HG02970 (cell line): ENCODE results near the gene SYDE1.

Source experiments
- ATAC-seq: cut with Tn5 transposase; IDR thresholded peaks from one replicate; pipeline ENCODE4 v1.9.1; 2021; ENCODE audit warnings: mild to moderate bottlenecking, moderate library complexity, moderate number of reproducible peaks; ENCODE audit not compliant: unreplicated experiment, low FRiP score

SYDE1 gene

DNA sequence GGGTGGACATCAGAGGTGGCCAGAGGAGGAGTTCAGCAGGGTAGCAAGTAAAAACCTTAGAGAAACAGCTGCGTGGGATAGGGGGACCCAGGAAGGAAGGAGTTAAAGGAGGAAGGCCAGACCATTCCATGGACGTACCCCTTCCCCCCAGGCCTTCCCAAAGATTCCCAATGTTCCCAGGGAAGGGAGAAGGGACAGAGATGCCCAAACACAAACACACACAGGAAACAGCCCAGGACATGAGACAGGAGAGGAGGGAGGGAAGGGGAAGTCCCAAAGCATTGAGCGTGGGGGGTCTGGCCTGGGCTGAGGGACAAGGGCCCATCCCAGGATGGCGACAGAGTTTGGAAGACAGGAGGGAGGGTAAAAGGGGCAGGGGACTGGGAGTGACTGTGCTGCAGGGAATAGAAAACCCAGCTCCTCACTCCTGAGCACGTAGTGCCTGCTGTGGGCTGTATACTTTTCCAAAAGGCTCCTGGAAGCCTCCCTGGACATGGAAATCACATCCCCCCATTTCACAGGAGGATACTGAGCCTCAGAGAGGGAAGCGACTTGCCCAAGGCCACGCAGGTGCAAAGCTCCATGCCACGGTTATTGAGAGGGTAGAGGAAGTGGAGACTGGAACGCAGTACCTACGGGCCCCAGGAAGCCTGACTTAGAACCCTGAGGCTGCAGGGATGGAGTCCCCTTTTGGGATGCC is 1.1 kb downstream of the SYDE1 start:
- ATAC-seq, result no peak

DNA sequence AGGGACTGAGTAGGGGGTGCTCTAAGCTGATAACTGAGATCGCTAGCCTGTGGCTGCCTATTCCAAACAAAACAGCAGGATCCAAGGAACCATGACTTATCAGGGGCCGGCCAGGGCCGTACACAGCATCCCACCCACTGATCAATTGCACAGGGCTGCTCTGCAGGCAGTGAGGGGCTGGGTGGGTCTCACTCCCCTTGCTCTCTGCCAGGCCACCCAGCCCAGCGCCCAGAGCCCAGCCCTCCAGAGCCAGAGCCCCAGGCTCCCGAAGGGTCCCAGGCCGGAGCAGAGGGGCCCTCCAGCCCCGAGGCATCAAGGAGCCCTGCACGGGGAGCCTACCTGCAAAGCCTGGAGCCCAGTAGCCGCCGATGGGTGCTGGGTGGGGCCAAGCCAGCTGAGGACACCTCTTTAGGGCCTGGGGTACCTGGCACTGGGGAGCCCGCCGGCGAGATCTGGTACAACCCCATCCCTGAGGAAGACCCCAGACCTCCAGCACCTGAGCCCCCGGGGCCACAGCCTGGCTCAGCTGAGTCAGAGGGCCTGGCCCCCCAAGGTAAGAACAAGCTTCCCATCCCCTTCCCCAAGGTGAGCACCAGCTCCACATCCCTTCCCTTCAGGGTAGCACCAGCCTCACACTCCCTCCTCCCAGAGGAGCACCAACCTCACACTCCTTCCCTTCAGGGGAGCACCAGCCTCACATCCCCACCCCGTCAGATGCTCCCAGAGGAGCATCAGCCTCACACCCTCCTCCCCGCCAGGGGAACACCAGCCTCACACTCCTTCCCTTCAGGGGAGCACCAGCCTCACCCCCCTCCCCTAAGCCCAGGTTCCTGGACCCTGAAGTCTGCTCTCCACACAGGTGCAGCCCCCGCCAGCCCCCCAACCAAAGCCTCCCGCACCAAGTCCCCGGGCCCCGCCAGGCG is 1.9 kb downstream of the SYDE1 start:
- no peak for ATAC-seq

DNA sequence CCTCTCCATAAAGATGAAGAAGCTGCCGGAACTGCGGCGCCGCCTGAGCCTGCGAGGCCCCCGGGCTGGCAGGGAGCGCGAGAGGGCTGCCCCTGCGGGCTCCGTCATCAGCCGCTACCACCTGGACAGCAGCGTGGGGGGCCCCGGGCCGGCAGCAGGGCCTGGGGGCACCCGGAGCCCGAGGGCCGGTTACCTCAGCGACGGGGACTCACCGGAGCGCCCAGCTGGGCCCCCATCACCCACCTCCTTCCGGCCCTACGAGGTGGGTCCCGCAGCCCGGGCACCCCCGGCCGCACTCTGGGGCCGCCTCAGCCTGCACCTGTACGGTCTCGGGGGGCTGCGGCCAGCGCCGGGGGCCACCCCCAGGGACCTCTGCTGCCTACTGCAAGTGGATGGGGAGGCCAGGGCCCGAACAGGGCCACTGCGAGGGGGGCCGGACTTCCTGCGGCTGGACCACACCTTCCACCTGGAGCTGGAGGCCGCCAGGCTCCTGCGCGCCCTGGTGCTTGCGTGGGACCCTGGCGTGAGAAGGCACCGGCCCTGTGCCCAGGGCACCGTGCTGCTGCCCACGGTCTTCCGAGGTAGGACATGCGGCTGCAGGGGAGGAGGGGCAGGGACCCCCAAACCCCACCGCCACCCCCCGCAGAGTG is 2.7 kb downstream of the SYDE1 start:
- ATAC-seq, result no peak

DNA sequence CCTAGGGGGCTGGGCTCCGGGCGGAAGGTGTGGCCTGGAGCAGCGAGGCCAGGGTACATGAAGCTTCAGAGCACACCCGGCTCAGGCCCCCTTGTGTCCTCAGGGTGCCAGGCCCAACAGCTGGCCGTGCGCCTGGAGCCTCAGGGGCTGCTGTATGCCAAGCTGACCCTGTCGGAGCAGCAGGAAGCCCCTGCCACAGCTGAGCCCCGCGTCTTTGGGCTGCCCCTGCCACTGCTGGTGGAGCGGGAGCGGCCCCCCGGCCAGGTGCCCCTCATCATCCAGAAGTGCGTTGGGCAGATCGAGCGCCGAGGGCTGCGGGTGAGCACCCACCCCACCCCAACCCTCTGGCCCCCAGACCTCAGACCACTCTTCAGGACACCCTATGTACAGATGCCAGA is 3.2 kb downstream of the SYDE1 start:
- no peak for ATAC-seq

DNA sequence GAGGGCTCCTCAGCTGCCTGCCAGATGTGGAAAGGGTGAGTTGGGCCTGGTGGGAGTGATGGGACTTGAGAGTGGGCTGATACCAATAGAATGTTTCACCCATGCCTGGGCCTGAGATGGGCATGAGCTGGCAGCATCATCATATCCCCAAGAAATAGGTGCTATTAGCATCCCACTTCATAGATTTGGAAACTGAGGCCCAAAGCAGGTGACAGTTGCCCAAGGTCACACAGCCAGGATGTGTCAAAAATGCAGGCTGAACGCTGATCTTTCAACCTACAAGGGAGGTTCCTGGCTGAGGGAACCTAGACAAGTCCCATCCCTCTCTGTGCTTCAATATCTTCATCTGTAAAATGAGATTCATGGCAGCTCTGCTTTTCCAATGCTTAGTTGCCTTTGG is 4.6 kb downstream of the SYDE1 start:
- ATAC-seq, result no peak

DNA sequence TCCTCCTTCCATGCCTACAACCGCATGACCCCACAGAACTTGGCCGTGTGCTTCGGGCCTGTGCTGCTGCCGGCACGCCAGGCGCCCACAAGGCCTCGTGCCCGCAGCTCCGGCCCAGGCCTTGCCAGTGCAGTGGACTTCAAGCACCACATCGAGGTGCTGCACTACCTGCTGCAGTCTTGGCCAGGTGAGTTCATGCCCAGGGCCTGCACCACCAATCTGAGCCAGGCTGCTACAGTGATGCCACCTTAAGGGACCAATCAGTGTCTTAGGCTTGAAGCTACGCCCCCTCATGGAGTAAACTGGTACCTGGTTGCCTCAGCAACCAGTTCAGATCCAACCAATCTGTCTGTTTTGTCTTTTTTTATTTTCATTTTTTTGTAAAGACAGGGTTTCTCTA is 5.2 kb downstream of the SYDE1 start:
- ATAC-seq, result no peak

DNA sequence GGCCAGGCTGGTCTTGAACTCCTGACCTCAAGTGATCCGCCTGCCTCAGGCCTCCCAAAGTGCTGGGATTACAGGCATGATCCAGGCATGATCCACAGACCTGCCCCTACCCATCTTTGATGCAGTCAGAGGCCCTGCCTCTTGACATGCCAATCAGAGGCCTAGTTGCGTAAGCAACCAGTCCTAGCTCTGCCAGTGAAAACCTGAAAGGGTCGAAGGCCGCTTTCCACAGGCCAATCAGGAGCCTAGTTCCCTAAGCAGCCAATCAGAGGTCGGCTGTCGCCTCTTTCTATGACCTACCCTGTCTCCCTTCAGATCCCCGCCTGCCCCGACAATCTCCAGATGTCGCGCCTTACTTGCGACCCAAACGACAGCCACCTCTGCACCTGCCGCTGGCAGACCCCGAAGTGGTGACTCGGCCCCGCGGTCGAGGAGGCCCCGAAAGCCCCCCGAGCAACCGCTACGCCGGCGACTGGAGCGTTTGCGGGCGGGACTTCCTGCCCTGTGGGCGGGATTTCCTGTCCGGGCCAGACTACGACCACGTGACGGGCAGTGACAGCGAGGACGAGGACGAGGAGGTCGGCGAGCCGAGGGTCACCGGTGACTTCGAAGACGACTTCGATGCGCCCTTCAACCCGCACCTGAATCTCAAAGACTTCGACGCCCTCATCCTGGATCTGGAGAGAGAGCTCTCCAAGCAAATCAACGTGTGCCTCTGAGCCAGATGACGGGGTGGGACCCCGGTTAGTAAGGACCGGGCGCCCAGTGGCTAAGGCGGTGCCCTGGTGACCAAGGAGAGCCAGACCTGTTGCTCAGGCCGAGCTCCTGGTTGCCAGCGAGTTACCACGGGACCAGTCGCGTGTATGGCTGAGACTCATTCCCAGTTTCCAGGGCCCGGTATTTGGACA is 6.3 kb downstream of the SYDE1 start:
- ATAC-seq, result no peak

DNA sequence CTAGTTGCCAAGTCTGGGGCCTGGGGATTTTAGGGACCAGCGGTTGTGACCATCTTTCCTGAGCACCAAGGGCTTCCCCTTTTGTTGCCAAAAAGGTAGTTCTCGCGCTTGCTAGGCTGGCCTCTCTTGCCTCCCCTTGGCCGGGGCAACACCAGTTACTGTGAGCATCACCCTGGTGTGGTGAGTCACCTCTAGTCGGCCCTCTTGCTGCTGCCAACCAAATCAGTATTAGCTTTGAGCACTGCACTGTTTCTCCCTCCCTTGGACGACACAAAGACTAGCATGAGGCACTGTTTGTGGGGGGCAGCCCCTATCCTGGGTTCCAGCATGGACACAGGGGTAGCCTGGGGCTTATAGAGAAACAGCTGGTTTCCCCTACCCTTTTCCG is 6.9 kb downstream of the SYDE1 start:
- no peak for ATAC-seq

DNA sequence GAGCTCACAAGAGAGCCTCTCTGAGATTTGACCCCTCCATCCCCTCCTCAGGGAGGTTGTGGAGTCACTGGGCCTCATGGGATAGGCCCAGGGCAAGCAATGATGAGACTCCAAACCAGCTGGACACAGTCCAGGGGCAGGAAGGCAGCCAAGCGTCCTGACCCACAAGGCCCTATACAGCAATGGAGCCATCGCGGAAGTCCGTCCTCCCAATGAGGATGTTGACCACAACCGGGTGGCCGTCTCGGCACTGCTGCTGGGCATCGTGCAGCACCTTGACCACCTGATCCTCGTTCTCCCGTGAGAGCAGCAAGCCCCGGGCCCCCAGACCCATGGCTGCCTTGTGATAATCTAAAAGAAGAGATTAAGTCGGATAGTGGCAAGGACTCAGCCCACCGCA is 7.9 kb downstream of the SYDE1 start:
- no peak for ATAC-seq

DNA sequence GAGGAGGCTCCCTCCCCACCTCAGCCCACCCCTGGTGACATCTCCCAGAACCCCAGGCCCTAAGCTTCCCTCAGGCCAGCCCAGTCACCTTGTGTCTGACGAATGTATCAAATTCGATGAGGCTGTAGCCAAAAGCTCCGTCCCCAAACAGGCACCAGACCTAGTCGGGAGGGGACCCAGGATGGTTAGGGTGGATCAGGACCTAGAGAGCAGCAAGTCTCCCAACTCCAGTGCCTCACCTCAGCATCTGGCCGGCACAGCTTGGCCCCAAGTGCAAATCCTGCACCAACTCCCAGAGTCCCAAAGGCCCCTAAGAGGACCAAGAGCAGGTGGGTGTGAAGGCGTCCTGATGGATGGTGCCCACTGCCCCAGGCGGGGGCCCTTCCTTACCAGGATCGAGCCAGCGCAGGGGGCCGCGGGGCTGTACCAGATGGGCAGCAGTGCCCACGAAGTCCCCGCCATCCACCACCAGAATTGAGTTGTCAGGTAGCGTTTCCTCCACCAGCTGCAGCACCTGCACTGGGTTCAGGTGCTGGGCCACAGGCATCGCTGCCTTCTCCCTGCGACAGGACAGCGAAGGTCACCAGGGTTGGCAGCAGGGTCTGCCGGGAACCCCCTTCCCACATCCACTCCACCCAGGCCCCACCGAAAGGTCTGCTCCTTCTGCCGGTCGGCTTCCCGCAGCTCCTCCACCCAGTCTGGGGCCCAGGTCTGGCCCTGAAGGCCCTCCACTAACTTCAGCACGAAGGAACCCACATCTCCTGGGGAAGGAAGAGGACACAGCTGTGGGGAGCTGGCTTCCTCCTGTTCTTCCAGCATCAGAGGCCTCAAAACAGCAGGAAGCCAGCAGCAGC is 8.8 kb downstream of the SYDE1 start:
- no peak for ATAC-seq

DNA sequence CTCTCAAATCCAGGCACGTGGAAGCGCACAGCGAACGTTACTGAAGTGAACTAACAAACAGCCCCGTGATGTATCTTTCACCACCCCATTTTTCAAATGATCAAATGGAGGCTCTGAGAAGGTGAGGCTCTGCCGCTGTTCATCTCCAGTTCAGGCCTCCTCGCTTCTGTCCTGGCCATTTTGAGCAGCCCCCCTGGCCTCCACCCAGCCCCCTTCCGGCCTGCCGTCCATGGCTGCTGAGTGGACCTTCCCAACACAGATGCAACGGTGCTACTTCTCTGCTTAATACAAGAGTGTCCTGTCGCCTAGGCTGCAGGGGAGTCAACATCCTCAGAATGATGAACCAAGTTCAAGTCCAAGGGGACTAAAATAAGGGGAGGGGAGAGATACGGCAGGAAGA is 9.7 kb downstream of the SYDE1 start:
- ATAC-seq, result no peak

DNA sequence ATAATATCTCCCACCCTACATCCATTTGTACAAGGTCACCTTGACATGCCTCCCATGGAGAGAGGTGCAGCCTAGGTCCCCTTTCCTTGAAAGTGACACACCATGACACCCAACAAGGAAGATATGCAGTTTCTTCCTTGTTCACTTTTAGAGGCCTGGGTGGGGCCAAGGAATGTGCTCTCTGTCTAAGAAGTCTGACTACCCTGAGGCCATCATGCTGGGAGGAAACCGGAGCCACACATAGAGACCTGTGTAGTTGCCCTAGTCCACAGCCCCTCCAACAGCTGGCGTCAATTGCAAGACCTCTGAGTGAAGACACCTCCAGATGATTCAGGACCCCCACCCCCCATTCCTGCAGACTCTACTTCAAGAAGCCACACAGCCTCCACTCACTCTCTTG is 11.0 kb downstream of the SYDE1 start:
- ATAC-seq, result no peak

DNA sequence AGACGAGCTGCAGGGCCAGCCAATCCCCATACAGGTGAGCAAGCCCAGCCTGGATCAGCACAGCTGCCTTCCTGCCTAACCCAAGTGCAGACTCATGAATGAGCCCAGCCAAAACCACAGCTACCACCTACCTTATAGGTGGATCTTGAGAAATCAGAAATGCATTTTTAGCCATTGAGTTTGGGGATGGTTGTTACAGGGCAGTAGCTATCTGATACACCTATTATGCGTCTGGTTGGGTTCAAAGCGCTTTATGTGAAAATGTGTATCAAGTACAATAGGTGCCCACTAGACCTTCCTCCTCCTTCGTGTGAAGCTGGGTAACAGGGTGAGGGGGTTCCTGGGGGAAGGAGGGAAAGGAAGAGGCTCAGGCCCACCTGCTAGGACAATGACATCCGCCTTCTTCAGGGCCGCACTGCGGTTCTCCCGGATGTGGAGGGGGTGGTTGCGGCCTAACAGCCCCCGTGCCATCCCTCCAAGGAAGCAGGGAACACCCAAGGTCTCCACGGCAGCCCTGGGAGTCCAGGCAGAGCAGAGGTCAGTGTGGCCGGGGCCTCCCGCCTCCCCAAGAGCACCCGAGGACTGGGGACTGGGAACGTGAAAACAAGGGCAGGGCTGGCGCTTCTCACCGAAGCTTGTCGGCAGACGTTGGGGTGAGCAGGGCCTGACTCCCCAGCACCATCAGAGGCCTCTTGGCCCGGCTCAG is 11.7 kb downstream of the SYDE1 start:
- ATAC-seq, result no peak

DNA sequence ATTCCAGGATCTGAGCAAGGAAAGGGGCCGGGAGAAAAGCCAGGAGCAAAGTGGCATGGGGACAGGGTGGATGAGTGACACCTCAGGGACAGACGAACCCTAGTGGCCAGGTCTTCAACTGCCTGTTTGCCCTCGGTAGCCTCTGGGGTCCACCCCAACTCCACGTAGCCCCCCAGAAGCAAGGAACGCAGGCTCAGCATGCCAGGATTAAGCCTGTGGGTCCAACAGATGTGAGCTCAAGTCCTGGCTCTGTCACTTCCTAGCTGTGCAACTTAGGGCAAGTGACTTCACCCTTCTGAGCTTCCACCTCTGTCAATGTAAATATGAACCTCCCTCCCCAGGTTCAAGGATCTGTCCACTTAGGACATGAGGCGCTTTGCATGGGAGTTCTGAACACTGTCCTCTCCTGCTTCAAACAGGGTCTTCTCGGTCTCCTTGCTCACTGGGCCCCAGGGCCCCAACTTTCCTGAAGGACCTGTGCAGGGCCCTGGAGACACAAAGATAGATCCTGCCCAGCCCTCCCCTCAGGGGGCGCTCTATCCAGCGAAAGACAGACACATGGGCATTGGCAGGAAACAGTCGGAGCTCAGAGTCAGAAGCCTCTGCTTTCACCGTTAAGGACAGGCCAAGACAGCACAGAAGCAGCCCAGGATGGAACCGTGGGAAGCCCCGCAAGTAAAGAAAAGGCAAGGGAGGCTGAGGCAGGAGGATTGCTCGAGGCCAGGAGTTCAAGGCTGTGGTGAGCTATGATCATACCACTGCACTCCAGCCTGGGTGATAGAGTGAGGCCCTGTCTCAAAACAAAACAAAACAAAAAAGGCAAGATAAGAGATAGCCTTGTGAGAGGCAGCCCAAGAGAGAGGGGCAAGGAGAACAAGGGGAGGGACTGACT is 13.2 kb downstream of the SYDE1 start:
- ATAC-seq, result no peak

DNA sequence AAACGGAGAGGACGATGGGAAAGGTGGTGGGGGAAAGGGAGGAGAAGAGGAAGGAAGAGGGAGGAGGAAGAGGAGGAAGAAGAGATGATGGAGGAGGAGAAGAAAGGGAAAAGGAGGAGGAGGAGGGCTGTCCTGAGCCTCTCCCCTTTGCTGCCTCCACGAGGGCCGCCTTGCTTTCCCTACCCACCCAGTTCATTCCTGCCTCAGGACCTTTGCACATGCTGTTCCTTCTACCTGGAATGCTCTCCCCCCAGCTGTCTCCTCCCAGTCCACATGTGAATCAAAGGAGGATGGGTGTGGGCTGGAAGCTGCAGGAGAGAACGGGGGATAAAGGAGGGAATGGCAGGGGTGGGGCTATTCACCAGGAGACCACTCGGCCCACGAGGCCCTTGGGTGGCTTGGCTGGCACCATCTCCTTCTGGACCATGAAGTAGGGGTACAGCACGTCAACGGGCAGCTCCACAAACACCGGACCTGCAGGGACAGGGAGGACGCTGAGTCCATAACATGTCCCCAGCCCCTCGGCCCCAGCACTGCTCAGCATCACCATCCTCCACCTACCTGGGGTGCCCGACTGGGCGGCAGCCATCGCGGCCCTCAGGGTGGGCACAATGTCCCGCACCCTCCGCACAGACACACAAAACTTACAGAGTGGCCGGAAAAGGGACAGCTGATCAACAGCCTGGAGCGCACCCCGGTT is 15.3 kb downstream of the SYDE1 start:
- ATAC-seq, result no peak

DNA sequence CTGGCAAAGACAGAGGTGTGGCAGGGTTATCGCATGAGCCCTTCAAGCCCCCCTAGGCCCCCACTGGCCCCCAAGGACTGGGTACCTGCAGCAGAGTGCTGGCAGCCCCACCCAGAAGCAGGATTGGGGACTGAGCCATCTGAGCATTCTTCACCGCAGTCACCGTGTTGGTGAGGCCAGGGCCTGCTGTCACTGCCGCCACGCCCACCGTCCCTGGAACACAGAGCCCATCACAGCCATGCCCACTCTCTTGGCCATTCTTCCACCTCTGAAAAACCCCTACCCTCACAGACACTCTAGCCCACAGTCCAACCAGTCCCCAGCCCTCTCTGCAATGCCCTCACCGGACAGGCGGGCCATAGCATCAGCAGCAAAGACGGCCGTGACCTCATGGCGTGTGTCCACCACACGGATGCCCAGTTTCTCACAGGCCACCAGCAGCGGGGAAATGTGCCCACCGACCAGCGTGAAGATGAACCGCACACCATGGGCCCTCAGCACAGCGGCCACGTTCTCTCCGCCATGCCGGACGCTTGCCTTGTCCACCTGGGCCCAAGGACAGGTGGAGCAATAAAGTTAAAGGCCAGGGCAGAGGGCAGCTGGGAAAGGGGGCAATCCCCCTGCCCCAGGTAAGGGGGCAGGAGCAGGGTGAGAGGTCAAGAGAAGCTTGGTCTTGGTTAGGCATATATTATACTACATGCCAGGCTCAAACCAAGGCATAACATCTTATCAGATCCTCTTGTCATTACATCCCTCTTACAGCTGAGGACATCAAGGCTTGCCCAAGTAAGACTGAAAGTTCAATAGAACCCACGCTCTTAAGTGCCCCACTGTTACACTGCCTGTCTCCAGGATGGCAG is 16.1 kb downstream of the SYDE1 start:
- ATAC-seq, result no peak
